GOT3 (cell line): ENCODE data around the gene KCP.

ENCODE experiments used
- DNase-seq: peaks from one replicate; lab custom pipeline; 2025; ENCODE audit warnings: mixed read lengths; lab: John Stamatoyannopoulos, UW

KCP gene

GRCh38 chr7:128939075-128939860, 28.8 kb upstream of the KCP start:
- DNase-seq = no peak

GRCh38 chr7:128938544-128939074, 28.1 kb upstream of the KCP start:
- DNase-seq = no peak

GRCh38 chr7:128937647-128938543, 27.4 kb upstream of the KCP start, which contains the start of gene IRF5:
Gene IRF5, plus strand, starts transcription at chr7:128937927. Its CDS starts 4,155 bp downstream, at chr7:128942082.
- no peak for DNase-seq

- no peak for DNase-seq
These were observed 26.8 kb upstream of the KCP start for GRCh38 chr7:128937271-128937646.

GRCh38 chr7:128936798-128937197, 26.3 kb upstream of the KCP start:
- DNase-seq = no peak

- DNase-seq = no peak
These were observed 24.8 kb upstream of the KCP start for GRCh38 chr7:128935342-128935730.

GRCh38 chr7:128934361-128935341, 24.1 kb upstream of the KCP start:
- DNase-seq = no peak

- no peak for DNase-seq
These were observed 22.8 kb upstream of the KCP start for GRCh38 chr7:128933180-128933891.

- no peak for DNase-seq
These were observed 22.3 kb upstream of the KCP start for GRCh38 chr7:128932862-128933179.

- no peak for DNase-seq
These were observed 21.7 kb upstream of the KCP start for GRCh38 chr7:128931965-128932861.

GRCh38 chr7:128931190-128931798, 20.8 kb upstream of the KCP start:
- DNase-seq = no peak

GRCh38 chr7:128928882-128929788, 18.6 kb upstream of the KCP start:
- no peak for DNase-seq

- no peak for DNase-seq
These were observed 17.8 kb upstream of the KCP start for GRCh38 chr7:128928159-128928813.

GRCh38 chr7:128924707-128925588, 14.4 kb upstream of the KCP start:
- DNase-seq = no peak

- DNase-seq = no peak
These were observed 12.9 kb upstream of the KCP start for GRCh38 chr7:128923411-128923800.

- DNase-seq = no peak
These were observed 12.2 kb upstream of the KCP start for GRCh38 chr7:128922496-128923410.
